ENCODE data around the gene PLA2G4F. TPM values are rescaled to one million over a fixed set of nuclear protein-coding genes. Genes with fewer than 3 reads are reported as not detected.

Gene PLA2G4F
- polyA plus RNA-seq, 3 donors from 2014 or later: not detected

Other genes with a start within 250 kb of the PLA2G4F start
- 1 to 10 TPM; 5.3 to 7.3 (median 7.0) TPM for gene EHD4, start 184.1 kb downstream of the PLA2G4F start, polyA plus RNA-seq
- gene PLA2G4E, start 135.6 kb downstream of the PLA2G4F start, polyA plus RNA-seq: not detected
- not detected for gene PLA2G4D, start 62.1 kb downstream of the PLA2G4F start, polyA plus RNA-seq
- 10 to 100 TPM; 17.0 to 44.9 (median 18.3) TPM for gene VPS39, start 51.7 kb upstream of the PLA2G4F start, polyA plus RNA-seq
- gene GANC, start 116.6 kb upstream of the PLA2G4F start, polyA plus RNA-seq: 10 to 100 TPM in 1 of 3 donors, 1 to 10 TPM in 2; 4.0 to 13.0 (median 9.6) TPM
- gene TMEM87A, start 116.8 kb upstream of the PLA2G4F start, polyA plus RNA-seq: 10 to 100 TPM; 55.5 to 93.8 (median 63.4) TPM
- gene CAPN3, start 202.9 kb upstream of the PLA2G4F start, polyA plus RNA-seq: 1 to 10 TPM in 2 of 3 donors, not detected in 1; 1.9 to 2.3 TPM

Data from immature natural killer cell (primary cell).